Measurements from ENCODE around the gene IGLON5.

Gene IGLON5

GRCh38 chr19:51311351-51312257 is at the start of gene IGLON5:
TSS of gene IGLON5 (plus strand) at chr19:51311644. CDS start at chr19:51311848, 204 bp downstream.
- H3K27ac ChIP-seq, result no peak within 1 kb of the TSS
- DNase-seq (ENCODE audit: low spot score), result no peak
- TF ChIP-seq CTCF (IDR thresholded peaks at IDR 0.05), result no peak
- H3K4me3 ChIP-seq, result no peak within 1 kb of the TSS

GRCh38 chr19:51263808-51264207 is 47.6 kb upstream of the IGLON5 start:
- H3K27ac ChIP-seq, result no peak overlapping the region
- DNase-seq (ENCODE audit: low spot score), result no peak
- TF ChIP-seq CTCF (IDR thresholded peaks at IDR 0.05), result no peak
- H3K4me3 ChIP-seq, result no peak overlapping the region

- Histone ChIP-seq H3K4me3 (no peak overlapping the region), H3K27ac (no peak overlapping the region)
- no peak for TF ChIP-seq CTCF (IDR thresholded peaks at IDR 0.05)
- DNase-seq (ENCODE audit: low spot score), result peak; percentile 47
Observed at GRCh38 chr19:51271067-51271466, 40.4 kb upstream of the IGLON5 start.

- no peak overlapping the region for H3K4me3 ChIP-seq
- DNase-seq (ENCODE audit: low spot score), result peak; percentile 24
- no peak overlapping the region for H3K27ac ChIP-seq
- no peak for TF ChIP-seq CTCF (IDR thresholded peaks at IDR 0.05)
Observed at GRCh38 chr19:51272183-51272810, 39.1 kb upstream of the IGLON5 start.

- no peak for TF ChIP-seq CTCF (IDR thresholded peaks at IDR 0.05)
- H3K27ac ChIP-seq, result no peak overlapping the region
- DNase-seq (ENCODE audit: low spot score), result no peak
- H3K4me3 ChIP-seq, result no peak overlapping the region
Observed at GRCh38 chr19:51274049-51274770, 37.2 kb upstream of the IGLON5 start.

- H3K4me3 ChIP-seq, result no peak overlapping the region
- H3K27ac ChIP-seq, result no peak overlapping the region
- DNase-seq (ENCODE audit: low spot score), result no peak
- TF ChIP-seq CTCF (IDR thresholded peaks at IDR 0.05), result no peak
Observed at GRCh38 chr19:51277112-51277511, 34.3 kb upstream of the IGLON5 start.
